Stomach (tissue), 19 donors: Measurements from ENCODE around the gene ADRA2C. TPM values are rescaled to one million over a fixed set of nuclear protein-coding genes. Genes with fewer than 3 reads are reported as not detected.
A peak's percentile ranks its signal among the peaks of the same experiment; 100 is the strongest.

ENCODE experiments used
- DNase-seq, 2 donors: peaks; one replicate each; pipeline versions ENCODE4 v3.0.0 to v3.0.0-alpha.2; 2013 to 2019
- H3K27ac ChIP-seq, 5 donors: fragments of 200-600 bp in 4 of 5; sonication (generic) in 4 of 5; one replicate each; pipeline ENCODE4 v1.5.1; 2013 to 2019; ENCODE audit warnings: mild to moderate bottlenecking in 1 of 5, moderate library complexity in 1 of 5
- H3K27me3 ChIP-seq, 3 donors: fragments of 200-600 bp; sonication (generic); one replicate each; pipeline ENCODE4 v1.5.1; 2017 to 2019; ENCODE audit warnings: mixed run types in 1 of 3
- H3K36me3 ChIP-seq, 4 donors: fragments of 200-600 bp; sonication (generic); 1 replicate in 3 of 4; 2 replicates in 1 of 4; pipeline ENCODE4 v1.5.1; 2016 to 2019
- H3K4me1 ChIP-seq, 4 donors: fragments of 200-600 bp; sonication (generic); one replicate each; pipeline ENCODE4 v1.5.1; 2016 to 2019
- H3K4me3 ChIP-seq, 4 donors: fragments of 200-600 bp; sonication (generic) in 3 of 4; one replicate each; pipeline ENCODE4 v1.5.1; 2016 to 2019; ENCODE audit warnings: mild to moderate bottlenecking in 1 of 4
- H3K9me3 ChIP-seq, 4 donors: fragments of 200-600 bp; sonication (generic); one replicate each; pipeline ENCODE4 v1.5.1; 2016 to 2019
- CTCF ChIP-seq, 7 experiments: fragments of 450-650 bp in 4 of 7; fragments of 200-600 bp in 3 of 7; sonication (generic) in 3 of 7; IDR thresholded peaks; one replicate each; pipeline ENCODE4 v1.5.1; 2016 to 2019; ENCODE audit warnings: antibody characterized with exemption in 7 of 7, control low read depth in 2 of 7, mild to moderate bottlenecking in 1 of 7
- EP300 ChIP-seq: sonication (generic); formaldehyde crosslinking; IDR thresholded peaks from one replicate; pipeline ENCODE4 v1.6.1; 2017; ENCODE audit warnings: antibody characterized with exemption
- POLR2A ChIP-seq, 4 donors: fragments of 450-650 bp; IDR thresholded peaks; one replicate each; pipeline ENCODE4 v1.6.1; 2016; ENCODE audit warnings: antibody characterized with exemption in 4 of 4, control low read depth in 2 of 4, mild to moderate bottlenecking in 1 of 4, moderate library complexity in 1 of 4
- POLR2AphosphoS5 ChIP-seq, 3 donors: sonication (generic); formaldehyde crosslinking; IDR thresholded peaks; one replicate each; pipeline ENCODE4 v1.6.1; 2016; ENCODE audit warnings: antibody characterized with exemption in 3 of 3
- WGBS, 5 donors: extraction: QIAGEN DNeasy Blood & Tissue Kit in 3 of 5; methylation state at CpG; one replicate each; pipeline versions ENCODE4 v1.1.5 to v1.1.7; 2013 to 2018; 5-methylcytosine and 5-hydroxymethylcytosine counted together
- intact Hi-C: fragments of 100-400 bp; cut with DNase I; formaldehyde crosslinking; loops from one replicate; pipeline ENCODE4 v1.15.1; 2023; ENCODE audit warnings: low total_unique reads
- long read RNA-seq, 10 donors: transcript quantifications; one replicate each; lab custom pipeline, GENCODE V29; 2026
- polyA plus RNA-seq, 3 donors: library from polyadenylated mRNA; stranded (reverse); fragments of 200-250 nt; gene quantifications; one replicate each; pipeline ENCODE4 v1.2.3, GENCODE V29; 2013
- total RNA-seq, 5 donors: library from RNA; depleted of rRNA; stranded (reverse); fragments of >200 nt; gene quantifications; one replicate each; pipeline versions ENCODE4 v1.1.0 to v1.2.3, GENCODE V29; 2014 to 2016
- donor health status: healthy with polysubstance abuse.
- donor health status: Bipolar disorder and iron deficiency.
- donor health status: healthy.

The ADRA2C gene
- total RNA-seq (1 to 10 TPM in 4 of 5 donors, not detected in 1; 1.0 to 3.6 (median 1.3) TPM), polyA plus RNA-seq (10 to 100 TPM in 1 of 3 donors, under 1 TPM in 1, not detected in 1; 0.31 to 12.6 TPM)
- long read RNA-seq, donor 1: 0 reads
- long read RNA-seq, donor 2, partial matches to known transcripts: 0 of 1 reads
- long read RNA-seq, donor 2, other reads (novel, unspliced or antisense): 0 of 1 reads
- long read RNA-seq, donor 3, partial matches to known transcripts: 0 of 1 reads
- long read RNA-seq, donor 3, other reads (novel, unspliced or antisense): 0 of 1 reads
- long read RNA-seq, donor 4: 0 reads
- long read RNA-seq, donor 5: 0 reads
- long read RNA-seq, donor 6: 0 reads
- long read RNA-seq, donor 7, transcript ADRA2C-201 (1 exons, 2,129 nt): major isoform, 5 of 5 reads
- long read RNA-seq, donor 7, partial matches to known transcripts: 0 of 5 reads
- long read RNA-seq, donor 7, other reads (novel, unspliced or antisense): 0 of 5 reads
- long read RNA-seq, donor 8, partial matches to known transcripts: 0 of 1 reads
- long read RNA-seq, donor 8, other reads (novel, unspliced or antisense): 0 of 1 reads
- long read RNA-seq, donor 9, partial matches to known transcripts: 0 of 1 reads
- long read RNA-seq, donor 9, other reads (novel, unspliced or antisense): 0 of 1 reads
- long read RNA-seq, donor 10, partial matches to known transcripts: 0 of 1 reads
- long read RNA-seq, donor 10, other reads (novel, unspliced or antisense): 0 of 1 reads

- Histone ChIP-seq H3K4me3 (peak within 1 kb of the TSS; percentile 34 to 41 (median 40)), H3K36me3 (no peaks in the 10 kb centered on the region), H3K9me3 (no peaks in the 10 kb centered on the region), H3K27ac (peak within 1 kb of the TSS in 2 of 5 donors; percentile 34 to 65), H3K4me1 (peaks cover 3 to 26% (median 12%) of the 10 kb centered on the region in 4 donors), H3K27me3 (peaks cover 0 to 77% (median 42%) of the 10 kb centered on the region in 3 donors)
- intact Hi-C loops: loop anchor here (10.0 kb wide), 1 partner anchor 119 kb away; no protein-coding TSS in a partner anchor
- peak in 1 of 2 donors; percentile 80 for DNase-seq
- no peak for TF ChIP-seq CTCF (IDR thresholded peaks at IDR 0.05)
- no peak for TF ChIP-seq POLR2AphosphoS5 (IDR thresholded peaks at IDR 0.05)
- no peak for TF ChIP-seq POLR2A (IDR thresholded peaks at IDR 0.05)
- no peak for TF ChIP-seq EP300
- 1 to 2% (median 2%) methylated on average over 18 to 131 of the region's 131 CpGs for WGBS, 5 donors
Observed at GRCh38 chr4:3766036-3766784, at the start of gene ADRA2C. Gene ADRA2C (plus strand): TSS chr4:3766385. CDS start chr4:3766607, 222 bp downstream.

GRCh38 chr4:3716631-3717235 lies 49.5 kb upstream of the ADRA2C start:
- intact Hi-C loops: no loop called here
- no peak for TF ChIP-seq POLR2AphosphoS5 (IDR thresholded peaks at IDR 0.05)
- no peak for TF ChIP-seq POLR2A (IDR thresholded peaks at IDR 0.05)
- no peak for TF ChIP-seq EP300
- no peak for TF ChIP-seq CTCF (IDR thresholded peaks at IDR 0.05)
- H3K27me3 ChIP-seq: peaks cover 0 to 54% (median 12%) of the 10 kb centered on the region in 3 donors
- no peaks in the 10 kb centered on the region for H3K36me3 ChIP-seq
- 72 to 82% (median 75%) methylated on average over 8 to 10 of the region's 10 CpGs for WGBS, 5 donors
- H3K9me3 ChIP-seq: peaks cover 0 to 18% (median 14%) of the 10 kb centered on the region in 4 donors
- DNase-seq: no peak
- H3K4me3 ChIP-seq: no peak overlapping the region
- no peak overlapping the region for H3K27ac ChIP-seq
- H3K4me1 ChIP-seq: no peaks in the 10 kb centered on the region

GRCh38 chr4:3717241-3717640 lies 48.9 kb upstream of the ADRA2C start:
- intact Hi-C loops: no loop called here
- Histone ChIP-seq H3K4me3 (no peak overlapping the region), H3K9me3 (peaks cover 0 to 18% (median 14%) of the 10 kb centered on the region in 4 donors), H3K27me3 (peaks cover 0 to 59% (median 12%) of the 10 kb centered on the region in 3 donors), H3K4me1 (no peaks in the 10 kb centered on the region), H3K36me3 (no peaks in the 10 kb centered on the region), H3K27ac (no peak overlapping the region)
- 61 to 76% (median 74%) methylated on average over 3 to 6 of the region's 6 CpGs for WGBS, 5 donors
- no peak for TF ChIP-seq POLR2AphosphoS5 (IDR thresholded peaks at IDR 0.05)
- no peak for TF ChIP-seq POLR2A (IDR thresholded peaks at IDR 0.05)
- no peak for TF ChIP-seq EP300
- no peak for TF ChIP-seq CTCF (IDR thresholded peaks at IDR 0.05)
- DNase-seq: no peak
